ENCODE results near the gene MYOM1.

DNA sequence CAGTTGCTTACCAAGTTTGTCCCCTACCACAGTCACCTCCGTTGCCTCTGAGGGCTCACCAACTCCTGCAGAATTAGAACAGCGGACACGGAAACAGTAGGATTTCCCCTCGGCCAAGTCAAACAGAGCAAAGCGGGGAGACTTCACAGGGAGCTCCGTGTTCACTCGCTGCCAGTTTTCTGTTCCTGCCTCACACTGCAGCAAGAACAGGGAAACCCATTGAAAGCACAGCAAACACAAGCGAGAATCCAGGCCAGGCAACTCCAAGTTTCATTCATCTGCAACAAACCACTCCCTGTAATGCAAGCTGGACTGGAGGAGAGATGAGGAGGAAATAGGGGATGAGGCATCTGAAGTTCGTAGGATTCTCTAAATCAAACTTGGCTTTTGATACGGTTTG, 84.2 kb downstream of the MYOM1 start:
- TF ChIP-seq, protein P1, sequence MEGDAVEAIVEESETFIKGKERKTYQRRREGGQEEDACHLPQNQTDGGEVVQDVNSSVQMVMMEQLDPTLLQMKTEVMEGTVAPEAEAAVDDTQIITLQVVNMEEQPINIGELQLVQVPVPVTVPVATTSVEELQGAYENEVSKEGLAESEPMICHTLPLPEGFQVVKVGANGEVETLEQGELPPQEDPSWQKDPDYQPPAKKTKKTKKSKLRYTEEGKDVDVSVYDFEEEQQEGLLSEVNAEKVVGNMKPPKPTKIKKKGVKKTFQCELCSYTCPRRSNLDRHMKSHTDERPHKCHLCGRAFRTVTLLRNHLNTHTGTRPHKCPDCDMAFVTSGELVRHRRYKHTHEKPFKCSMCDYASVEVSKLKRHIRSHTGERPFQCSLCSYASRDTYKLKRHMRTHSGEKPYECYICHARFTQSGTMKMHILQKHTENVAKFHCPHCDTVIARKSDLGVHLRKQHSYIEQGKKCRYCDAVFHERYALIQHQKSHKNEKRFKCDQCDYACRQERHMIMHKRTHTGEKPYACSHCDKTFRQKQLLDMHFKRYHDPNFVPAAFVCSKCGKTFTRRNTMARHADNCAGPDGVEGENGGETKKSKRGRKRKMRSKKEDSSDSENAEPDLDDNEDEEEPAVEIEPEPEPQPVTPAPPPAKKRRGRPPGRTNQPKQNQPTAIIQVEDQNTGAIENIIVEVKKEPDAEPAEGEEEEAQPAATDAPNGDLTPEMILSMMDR (IDR thresholded peaks at IDR 0.05), result no peak
- no peak for TF ChIP-seq POLR2A (IDR thresholded peaks at IDR 0.05)

Measured in thyroid gland (tissue), 4 donors.